Thyroid gland (tissue), 4 donors: Measurements from ENCODE around the gene ZNF57. TPM values are rescaled to one million over a fixed set of nuclear protein-coding genes. Genes with fewer than 3 reads are reported as not detected.
"Not testable (repeated sequence)": the region's sequence is repeated elsewhere in the genome, so short reads cannot be mapped to it uniquely, and the experiment has no call there.

Experiments used
- DNase-seq, 2 donors: peaks; one replicate each; pipeline ENCODE4 v3.0.0-alpha.2; 2019
- H3K27ac ChIP-seq, 3 donors: fragments of 200-600 bp; sonication (generic); 1 replicate in 2 of 3; 2 replicates in 1 of 3; pipeline ENCODE4 v1.5.1; 2016 to 2019; ENCODE audit warnings: mild to moderate bottlenecking in 1 of 3, moderate library complexity in 1 of 3
- H3K27me3 ChIP-seq: fragments of 200-600 bp; sonication (generic); one replicate; pipeline ENCODE4 v1.5.1; 2019
- H3K36me3 ChIP-seq, 2 donors: fragments of 200-600 bp; sonication (generic); one replicate each; pipeline ENCODE4 v1.5.1; 2016 to 2019
- H3K4me1 ChIP-seq, 2 donors: fragments of 200-600 bp; sonication (generic); one replicate each; pipeline ENCODE4 v1.5.1; 2017 to 2019
- H3K4me3 ChIP-seq, 3 donors: fragments of 200-600 bp; sonication (generic); replicated peaks in 1 of 3; 1 replicate in 2 of 3; 2 replicates in 1 of 3; pipeline ENCODE4 v1.5.1; 2016; ENCODE audit warnings: mild to moderate bottlenecking in 1 of 3
- H3K9me3 ChIP-seq: fragments of 200-600 bp; sonication (generic); one replicate; pipeline ENCODE4 v1.5.1; 2017
- CTCF ChIP-seq, 6 experiments: fragments of 200-600 bp in 3 of 6; fragments of 450-650 bp in 3 of 6; sonication (generic) in 3 of 6; IDR thresholded peaks; one replicate each; pipeline ENCODE4 v1.5.1; 2016 to 2019; ENCODE audit warnings: antibody characterized with exemption in 6 of 6, mild to moderate bottlenecking in 2 of 6, inconsistent platforms in 1 of 6, moderate library complexity in 1 of 6
- POLR2A ChIP-seq, 2 donors: fragments of 450-650 bp; IDR thresholded peaks; one replicate each; pipeline ENCODE4 v1.6.1; 2017; ENCODE audit warnings: antibody characterized with exemption in 2 of 2, mild to moderate bottlenecking in 2 of 2, moderate library complexity in 1 of 2
- WGBS, 2 donors: methylation state at CpG; one replicate each; pipeline ENCODE4 v1.1.5; 2017; 5-methylcytosine and 5-hydroxymethylcytosine counted together
- intact Hi-C: fragments of 100-400 bp; cut with DNase I; formaldehyde crosslinking; loops from one replicate; pipeline ENCODE4 v1.15.1; 2023
- total RNA-seq, 4 donors: library from RNA; depleted of rRNA; stranded (reverse); fragments of >200 nt; gene quantifications; one replicate each; pipeline ENCODE4 v1.2.3, GENCODE V29; 2016

Gene ZNF57
- total RNA-seq, 4 donors from 2014 or later, result 3.1 to 4.8 (median 3.6) TPM

DNA sequence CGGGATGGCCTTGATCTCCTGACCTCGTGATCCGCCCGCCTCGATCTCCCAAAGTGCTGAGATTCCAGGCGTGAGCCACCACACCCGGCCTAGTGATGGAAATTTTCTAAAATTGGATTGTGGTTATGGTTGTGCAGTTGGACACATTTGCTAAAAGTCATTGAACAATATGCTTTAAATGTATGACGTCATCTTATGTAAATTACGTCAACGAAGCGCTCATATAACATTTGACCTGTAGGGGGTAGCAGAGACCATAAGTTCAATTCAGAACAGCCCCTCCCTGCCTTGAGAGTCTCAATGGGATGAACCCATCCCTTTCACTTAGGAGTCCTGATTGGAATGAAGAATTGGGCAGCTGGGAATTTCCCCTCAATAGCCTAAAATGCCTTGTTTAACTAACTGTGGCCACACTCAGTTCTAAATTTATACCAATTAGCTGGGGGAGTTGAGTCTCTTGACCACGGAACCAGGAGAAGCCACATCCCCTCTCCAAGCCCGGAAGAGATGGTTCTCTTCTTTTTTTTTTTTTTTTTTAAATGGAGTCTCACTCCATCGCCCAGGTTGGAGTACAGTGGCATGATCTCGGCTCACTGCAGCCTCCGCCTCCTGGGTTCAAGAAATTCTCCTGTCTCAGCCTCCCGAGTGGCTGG, 61.4 kb downstream of the ZNF57 start:
- no peak overlapping the region for H3K27ac ChIP-seq
- WGBS, 2 donors, result 35 to 43% methylated on average over 17 of the region's 17 CpGs
- intact Hi-C loops, result no loop called here
- H3K4me1 ChIP-seq, result no peaks in the 10 kb centered on the region
- DNase-seq, result peak; percentile 33 to 49
- H3K27me3 ChIP-seq, result no peaks in the 10 kb centered on the region
- no peak for TF ChIP-seq POLR2A (IDR thresholded peaks at IDR 0.05)
- TF ChIP-seq CTCF (IDR thresholded peaks at IDR 0.05), result peak; percentile 34 to 99 (median 82)
- no peak overlapping the region for H3K4me3 ChIP-seq
- no peaks in the 10 kb centered on the region for H3K36me3 ChIP-seq
- H3K9me3 ChIP-seq, result no peaks in the 10 kb centered on the region

- intact Hi-C loops, result no loop called here
- H3K27ac ChIP-seq, result no peak overlapping the region
- no peak for DNase-seq
- H3K36me3 ChIP-seq, result no peaks in the 10 kb centered on the region
- no peaks in the 10 kb centered on the region for H3K27me3 ChIP-seq
- H3K4me1 ChIP-seq, result peaks cover 0 to under 1% of the 10 kb centered on the region in 2 donors
- whole genome bisulfite sequencing, 2 donors, result 94% methylated on average over 5 of the region's 5 CpGs
- H3K4me3 ChIP-seq, result no peak overlapping the region
- H3K9me3 ChIP-seq, result no peaks in the 10 kb centered on the region
- no peak for TF ChIP-seq POLR2A (IDR thresholded peaks at IDR 0.05)
- TF ChIP-seq CTCF (IDR thresholded peaks at IDR 0.05), result no peak
Measured at GRCh38 chr19:2963122-2963521, 62.4 kb downstream of the ZNF57 start.

DNA sequence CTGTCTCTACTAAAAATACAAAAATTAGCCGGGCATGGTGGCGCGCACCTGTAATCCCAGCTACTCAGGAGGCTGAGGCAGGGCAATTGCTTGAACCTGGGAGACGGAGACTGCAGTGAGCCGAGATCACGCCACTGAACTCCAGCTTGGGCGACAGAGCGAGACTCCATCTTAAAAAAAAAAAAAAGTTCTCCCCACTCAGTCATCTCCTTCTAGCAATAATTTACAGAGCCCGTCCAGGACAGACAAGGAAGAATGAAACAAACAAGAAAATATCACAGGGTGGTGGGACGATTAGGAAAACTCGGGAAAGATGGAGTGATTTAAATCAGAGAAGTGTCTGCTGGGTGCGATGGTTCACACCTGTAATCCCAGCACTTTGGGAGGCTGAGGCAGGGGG, 62.9 kb downstream of the ZNF57 start:
- H3K9me3 ChIP-seq, H3K36me3 ChIP-seq, H3K4me1 ChIP-seq, H3K4me3 ChIP-seq, DNase-seq, intact Hi-C loops, H3K27me3 ChIP-seq, H3K27ac ChIP-seq: not testable (repeated sequence)
- WGBS, 2 donors, result 88 to 90% methylated on average over 12 of the region's 12 CpGs

GRCh38 chr19:2964874-2965273, 64.1 kb downstream of the ZNF57 start:
- Histone ChIP-seq H3K4me1 (peaks cover 11 to 18% of the 10 kb centered on the region in 2 donors), H3K27ac (no peak overlapping the region), H3K36me3 (no peaks in the 10 kb centered on the region), H3K4me3 (no peak overlapping the region), H3K27me3 (no peaks in the 10 kb centered on the region), H3K9me3 (no peaks in the 10 kb centered on the region)
- DNase-seq, result no peak
- intact Hi-C loops, result no loop called here
- 96 to 98% methylated on average over 5 of the region's 5 CpGs for WGBS, 2 donors
- no peak for TF ChIP-seq POLR2A (IDR thresholded peaks at IDR 0.05)
- TF ChIP-seq CTCF (IDR thresholded peaks at IDR 0.05), result no peak

- no peaks in the 10 kb centered on the region for H3K27me3 ChIP-seq
- WGBS, 2 donors, result 86 to 95% methylated on average over 8 of the region's 8 CpGs
- DNase-seq, result no peak
- no peaks in the 10 kb centered on the region for H3K9me3 ChIP-seq
- peak overlapping the region in 1 of 3 donors; percentile 91 for H3K27ac ChIP-seq
- intact Hi-C loops, result no loop called here
- no peaks in the 10 kb centered on the region for H3K36me3 ChIP-seq
- peaks cover 16 to 46% of the 10 kb centered on the region in 2 donors for H3K4me1 ChIP-seq
- TF ChIP-seq POLR2A (IDR thresholded peaks at IDR 0.05) (no peak), CTCF (IDR thresholded peaks at IDR 0.05) (no peak)
- H3K4me3 ChIP-seq, result no peak overlapping the region
Measured at GRCh38 chr19:2967972-2968371, 67.2 kb downstream of the ZNF57 start.

Other genes with a start within 250 kb of the ZNF57 start
- 1 to 10 TPM; 3.8 to 6.9 (median 5.6) TPM for gene GNG7, start 198.2 kb upstream of the ZNF57 start, total RNA-seq
- under 1 TPM; 0.27 to 0.67 (median 0.40) TPM for gene DIRAS1, start 179.6 kb upstream of the ZNF57 start, total RNA-seq
- 10 to 100 TPM; 21.7 to 52.2 (median 31.4) TPM for gene SLC39A3, start 160.9 kb upstream of the ZNF57 start, total RNA-seq
- gene SGTA, start 117.7 kb upstream of the ZNF57 start, total RNA-seq, result 10 to 100 TPM; 43.4 to 86.8 (median 73.4) TPM
- gene THOP1, start 115.4 kb upstream of the ZNF57 start, total RNA-seq, result 10 to 100 TPM; 29.7 to 79.0 (median 58.9) TPM
- 1 to 10 TPM; 4.9 to 9.2 (median 6.2) TPM for gene ZNF554, start 81.1 kb upstream of the ZNF57 start, total RNA-seq
- 10 to 100 TPM in 1 of 4 donors, 1 to 10 TPM in 3; 8.7 to 10.2 (median 9.5) TPM for gene ZNF555, start 59.5 kb upstream of the ZNF57 start, total RNA-seq
- not detected for gene ZNF556, start 33.6 kb upstream of the ZNF57 start, total RNA-seq
- gene ZNF77, start 44.0 kb downstream of the ZNF57 start, total RNA-seq, result 1 to 10 TPM; 5.1 to 7.0 (median 6.2) TPM
- 10 to 100 TPM in 3 of 4 donors, 1 to 10 TPM in 1; 2.4 to 20.7 (median 11.6) TPM for gene TLE6, start 76.6 kb downstream of the ZNF57 start, total RNA-seq
- gene TLE2, start 128.4 kb downstream of the ZNF57 start, total RNA-seq, result 100 to 1,000 TPM in 1 of 4 donors, 10 to 100 TPM in 3; 81.3 to 114 (median 90.3) TPM
- gene TLE5, start 161.6 kb downstream of the ZNF57 start, total RNA-seq, result 100 to 1,000 TPM; 398 to 892 (median 498) TPM
- gene GNA11, start 193.4 kb downstream of the ZNF57 start, total RNA-seq, result 10 to 100 TPM; 49.9 to 69.6 (median 63.8) TPM
- 1 to 10 TPM in 3 of 4 donors, under 1 TPM in 1; 0.88 to 4.6 (median 2.1) TPM for gene GNA15, start 235.1 kb downstream of the ZNF57 start, total RNA-seq